Measurements from ENCODE around the gene FAM25G. TPM values are rescaled to one million over a fixed set of nuclear protein-coding genes. Genes with fewer than 3 reads are reported as not detected.

The FAM25G gene
- total and polyA plus RNA-seq, 2 of the 8 experiments (the other 6 are each of a cell fraction or from before 2014, with no cell fraction given): not detected

DNA sequence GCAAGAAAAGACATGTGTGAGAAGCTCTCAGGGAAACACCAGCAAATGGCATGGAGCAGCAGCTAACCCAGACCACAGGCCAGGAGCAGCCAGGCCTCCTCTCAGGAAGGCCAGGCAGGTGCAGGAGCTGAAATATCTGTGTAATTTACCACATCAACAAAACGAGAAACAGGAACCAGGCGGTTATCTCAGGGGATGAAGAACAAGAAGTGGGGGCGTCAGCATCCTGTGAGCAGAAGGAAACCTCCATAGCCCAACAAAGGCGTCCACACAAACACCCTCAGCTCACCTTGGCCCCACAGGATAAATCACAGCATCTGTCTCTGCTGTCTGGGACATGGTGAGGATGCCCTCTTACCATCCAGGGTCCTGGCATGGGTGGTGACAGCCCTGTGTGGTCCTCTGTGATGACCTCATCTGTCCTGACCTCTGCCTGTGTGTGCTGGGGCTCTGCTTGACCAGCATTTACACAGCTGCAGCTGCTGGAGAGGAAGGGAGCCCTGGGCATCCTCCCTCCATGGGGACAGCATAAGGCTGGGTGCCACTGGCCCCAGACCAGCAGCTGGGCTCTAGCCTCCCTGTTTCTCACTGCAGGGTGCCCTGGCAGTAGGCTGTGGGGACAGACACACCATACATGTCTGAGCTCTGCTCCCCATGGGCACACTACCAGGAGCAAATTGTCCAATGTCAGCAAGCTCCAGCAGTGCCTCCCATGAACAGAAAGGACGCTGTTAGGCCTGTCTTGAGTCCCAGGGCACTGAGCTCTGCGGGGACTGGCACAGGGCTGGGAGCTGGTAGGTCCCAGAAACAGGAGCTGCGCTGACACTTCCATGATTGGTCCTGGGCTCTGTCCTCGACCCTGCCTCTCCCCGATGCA is 42.2 kb downstream of the FAM25G start:
- Histone ChIP-seq H3K23ac (ENCODE audit: insufficient read length) (no peak overlapping the region), H4K5ac (ENCODE audit: insufficient read length, low read depth, low read length) (no peak overlapping the region), H3K18ac (ENCODE audit: extremely low read depth, low read length) (no peak overlapping the region), H3K9me3 (ENCODE audit: insufficient read depth in 2 of 2, low read depth in 1 of 2, low read length in 1 of 2) (no peaks in the 10 kb centered on the region), H3K4me3 (ENCODE audit: extremely low read depth in 1 of 4, insufficient read depth in 2 of 4, low read depth in 3 of 4, low read length in 4 of 4) (no peak overlapping the region), H3K27ac (ENCODE audit: low read depth, low read length) (no peak overlapping the region), H2BK20ac (ENCODE audit: low read length) (no peak overlapping the region), H3K79me2 (ENCODE audit: control insufficient read depth in 1 of 2, insufficient read depth in 2 of 2, low read length in 2 of 2) (no peaks in the 10 kb centered on the region), H3K9ac (replicated peaks in 1 of 4; ENCODE audit: extremely low read depth in 1 of 4, low read depth in 3 of 4, low read length in 3 of 4) (no peak overlapping the region), H3K4me1 (replicated peaks in 1 of 4; ENCODE audit: control insufficient read depth in 3 of 4, insufficient read depth in 4 of 4, low read length in 3 of 4) (peaks cover 0 to 7% (median 3%) of the 10 kb centered on the region in 4 experiments; a peak in 4 of 7 replicates), H2AFZ (ENCODE audit: low read length) (no peak overlapping the region), H2BK5ac (ENCODE audit: low read depth, low read length) (no peak overlapping the region), H4K20me1 (replicated peaks in 1 of 2; ENCODE audit: control insufficient read depth in 1 of 2, insufficient read depth in 2 of 2, low read length in 2 of 2) (peaks cover 0 to 9% of the 10 kb centered on the region in 2 experiments), H4K8ac (ENCODE audit: extremely low read depth, insufficient read depth, low read length) (no peak overlapping the region), H3K14ac (ENCODE audit: insufficient read length) (no peak overlapping the region), H3K23me2 (ENCODE audit: low read depth, low read length) (peaks cover 13% of the 10 kb centered on the region), H2BK15ac (ENCODE audit: low read length) (no peak overlapping the region), H3K79me1 (ENCODE audit: low read depth, low read length) (no peaks in the 10 kb centered on the region), H3K36me3 (ENCODE audit: control insufficient read depth in 2 of 4, insufficient read depth in 4 of 4, low read length in 3 of 4) (no peaks in the 10 kb centered on the region), H3K4ac (replicated peaks; ENCODE audit: insufficient read length, low read depth, low read length) (no peak overlapping the region), H2AK5ac (ENCODE audit: low read depth, low read length) (no peak overlapping the region), H4K91ac (replicated peaks; ENCODE audit: insufficient read length, low read length) (no peak overlapping the region), H2BK12ac (ENCODE audit: low read depth, low read length) (0 out of 2 replicates have a peak overlapping the region, but pooled peaks have one; percentile 5), H3K56ac (replicated peaks; ENCODE audit: insufficient read length, low read depth, low read length) (no peak overlapping the region), H3K4me2 (ENCODE audit: insufficient read depth in 1 of 2, low read depth in 2 of 2, low read length in 2 of 2) (no peak overlapping the region), H2BK120ac (replicated peaks; ENCODE audit: low read depth, low read length) (no peak overlapping the region), H3K27me3 (replicated peaks in 1 of 4; ENCODE audit: control insufficient read depth in 3 of 4, extremely low read depth in 1 of 4, insufficient read depth in 3 of 4, low read length in 3 of 4) (no peaks in the 10 kb centered on the region)
- ChIA-PET POLR2A (ENCODE audit: partially characterized antibody) (interaction anchor here (1.1 kb wide), 1 partner anchor 30 kb away, joined by 3 read pairs; no protein-coding TSS in a partner anchor), CTCF (ENCODE audit: partially characterized antibody) (interaction anchor here (0.7 to 2.8 kb wide), 6 partner anchors 8 to 109 kb away, joined by 3 to 12 read pairs (median 8); no protein-coding TSS in a partner anchor)
- FAIRE-seq (no peak), DNase-seq (ENCODE audit: low read depth in 1 of 2, low spot score in 2 of 2) (no peak)
- TF ChIP-seq RFX5 (IDR thresholded peaks at IDR 0.05; ENCODE audit: borderline replicate concordance, low read depth, low read length): no peak
- no peak for TF ChIP-seq SRF (IDR thresholded peaks at IDR 0.05; ENCODE audit: low read depth, low read length)
- no peak for TF ChIP-seq PHF8 (conservative IDR thresholded peaks at IDR 0.05; ENCODE audit: low read depth, low read length)
- no peak for TF ChIP-seq GTF2F1 (IDR thresholded peaks at IDR 0.05; ENCODE audit: borderline replicate concordance, low read depth, low read length)
- no peak for TF ChIP-seq SIN3A (conservative IDR thresholded peaks at IDR 0.05 in 1 of 2, IDR thresholded peaks at IDR 0.05 in 1 of 2; ENCODE audit: low read depth in 1 of 2, low read length in 2 of 2)
- 83% methylated on average over 8 of the region's 9 CpGs; no CpG with 5 or more reads in 1 of the 2 experiments for WGBS, 2 experiments (ENCODE audit: extremely low coverage in 1 of 2, insufficient coverage in 1 of 2, insufficient read length in 1 of 2, insufficient replicate concordance in 2 of 2, low coverage in 1 of 2, low lambda C conversion rate in 2 of 2, missing lambda C conversion rate in 1 of 2)
